NCI-H2107 treated with DMSO at 0.1 percent for 48 hours (cell line): ENCODE data around the gene PPP1R26.
"Not testable (repeated sequence)": the region's sequence is repeated elsewhere in the genome, so short reads cannot be mapped to it uniquely, and the experiment has no call there.

Experiments used
- DNase-seq: peaks from one replicate; lab custom pipeline; 2025; ENCODE audit not compliant: unreplicated experiment; lab: John Stamatoyannopoulos, UW

PPP1R26 gene

GRCh38 chr9:135458478-135458877 lies 21.1 kb upstream of the PPP1R26 start:
- DNase-seq: not testable (repeated sequence)

GRCh38 chr9:135461936-135462335 lies 17.6 kb upstream of the PPP1R26 start:
- DNase-seq: peak; percentile 76

GRCh38 chr9:135463140-135463539 lies 16.4 kb upstream of the PPP1R26 start:
- DNase-seq: no peak

GRCh38 chr9:135464181-135464580 lies 15.4 kb upstream of the PPP1R26 start:
- DNase-seq: no peak

GRCh38 chr9:135468854-135469521 lies 10.6 kb upstream of the PPP1R26 start:
- no peak for DNase-seq

GRCh38 chr9:135471791-135472640 lies 7.6 kb upstream of the PPP1R26 start:
- no peak for DNase-seq

GRCh38 chr9:135473972-135474543 lies 5.5 kb upstream of the PPP1R26 start:
- no peak for DNase-seq

GRCh38 chr9:135474915-135475314 lies 4.7 kb upstream of the PPP1R26 start:
- DNase-seq: peak; percentile 26

GRCh38 chr9:135476561-135477355 lies 2.8 kb upstream of the PPP1R26 start:
- no peak for DNase-seq

GRCh38 chr9:135478191-135478590 lies 1.4 kb upstream of the PPP1R26 start:
- DNase-seq: no peak

GRCh38 chr9:135478829-135479468 lies 633 bp upstream of the PPP1R26 start:
- DNase-seq: peak; percentile 9

- DNase-seq: no peak
Observed at GRCh38 chr9:135480071-135480939, 723 bp downstream of the PPP1R26 start.

- DNase-seq: no peak
Observed at GRCh38 chr9:135480940-135481310, 1.3 kb downstream of the PPP1R26 start.

GRCh38 chr9:135482015-135482754 lies 2.6 kb downstream of the PPP1R26 start:
- DNase-seq: no peak

GRCh38 chr9:135484460-135485277 lies 5.1 kb downstream of the PPP1R26 start:
- DNase-seq: no peak

- DNase-seq: no peak
Observed at GRCh38 chr9:135485385-135485784, 5.8 kb downstream of the PPP1R26 start.

GRCh38 chr9:135485832-135486231 lies 6.2 kb downstream of the PPP1R26 start:
- no peak for DNase-seq
